Measurements from ENCODE around the gene NLGN1. TPM values are rescaled to one million over a fixed set of nuclear protein-coding genes. Genes with fewer than 3 reads are reported as not detected.

The NLGN1 gene
- polyA plus RNA-seq, 1 donor from 2014 or later: 2.7 TPM

- H3F3A ChIP-seq (ENCODE audit: insufficient read depth, low read length, poor library complexity, severe bottlenecking): no peaks in the 10 kb centered on the region
- H3K27ac ChIP-seq (ENCODE audit: low read length): no peak overlapping the region
- H3K9me3 ChIP-seq (ENCODE audit: low read length): no peaks in the 10 kb centered on the region
- H3K79me2 ChIP-seq (replicated peaks; ENCODE audit: insufficient read depth, low read length): no peaks in the 10 kb centered on the region
- TF ChIP-seq EZH2 (IDR thresholded peaks at IDR 0.05; ENCODE audit: borderline replicate concordance, insufficient read depth, low read length, poor library complexity, severe bottlenecking) (no peak), REST (IDR thresholded peaks at IDR 0.05; ENCODE audit: borderline replicate concordance) (no peak), MXI1 (conservative IDR thresholded peaks at IDR 0.05; ENCODE audit: poor library complexity, severe bottlenecking) (no peak), POLR2AphosphoS5 (IDR thresholded peaks at IDR 0.05) (no peak), CTCF (IDR thresholded peaks at IDR 0.05; ENCODE audit: poor library complexity, severe bottlenecking) (no peak), SMC3 (conservative IDR thresholded peaks at IDR 0.05; ENCODE audit: poor library complexity) (no peak), TAF1 (IDR thresholded peaks at IDR 0.05; ENCODE audit: low read depth) (no peak), EP300 (conservative IDR thresholded peaks at IDR 0.05; ENCODE audit: poor library complexity, severe bottlenecking) (no peak), RAD21 (conservative IDR thresholded peaks at IDR 0.05) (no peak)
- H3K4me2 ChIP-seq (ENCODE audit: low read length): no peak overlapping the region
- H3K27me3 ChIP-seq (ENCODE audit: insufficient read depth, low read depth, low read length): no peaks in the 10 kb centered on the region
- no peaks in the 10 kb centered on the region for H4K20me1 ChIP-seq (ENCODE audit: insufficient read depth)
- H3K9me2 ChIP-seq (ENCODE audit: insufficient read depth, low read length): no peaks in the 10 kb centered on the region
- no peaks in the 10 kb centered on the region for H3K36me3 ChIP-seq (ENCODE audit: insufficient read depth, low read length)
- H3K4me3 ChIP-seq (ENCODE audit: low read length): no peak overlapping the region
- no peak overlapping the region for H3K9ac ChIP-seq (ENCODE audit: low read length)
- H2AFZ ChIP-seq (ENCODE audit: low read depth, low read length): no peak overlapping the region
These were observed 692.0 kb downstream of the NLGN1 start for GRCh38 chr3:174089592-174089991.

GRCh38 chr3:174094669-174095068 lies 697.1 kb downstream of the NLGN1 start:
- no peaks in the 10 kb centered on the region for H3K27me3 ChIP-seq (ENCODE audit: insufficient read depth, low read depth, low read length)
- no peak for TF ChIP-seq RAD21 (conservative IDR thresholded peaks at IDR 0.05)
- TF ChIP-seq CTCF (IDR thresholded peaks at IDR 0.05; ENCODE audit: poor library complexity, severe bottlenecking): no peak
- TF ChIP-seq MXI1 (conservative IDR thresholded peaks at IDR 0.05; ENCODE audit: poor library complexity, severe bottlenecking): no peak
- TF ChIP-seq SMC3 (conservative IDR thresholded peaks at IDR 0.05; ENCODE audit: poor library complexity): no peak
- TF ChIP-seq EZH2 (IDR thresholded peaks at IDR 0.05; ENCODE audit: borderline replicate concordance, insufficient read depth, low read length, poor library complexity, severe bottlenecking): no peak
- TF ChIP-seq POLR2AphosphoS5 (IDR thresholded peaks at IDR 0.05): no peak
- no peak for TF ChIP-seq REST (IDR thresholded peaks at IDR 0.05; ENCODE audit: borderline replicate concordance)
- TF ChIP-seq EP300 (conservative IDR thresholded peaks at IDR 0.05; ENCODE audit: poor library complexity, severe bottlenecking): no peak
- no peak for TF ChIP-seq TAF1 (IDR thresholded peaks at IDR 0.05; ENCODE audit: low read depth)

More at GRCh38 chr3:174094669-174095068, 697.1 kb downstream of the NLGN1 start:
- Histone ChIP-seq H3K9me3 (ENCODE audit: low read length) (no peaks in the 10 kb centered on the region), H3K27ac (ENCODE audit: low read length) (no peak overlapping the region), H3K4me2 (ENCODE audit: low read length) (no peak overlapping the region), H3K9ac (ENCODE audit: low read length) (no peak overlapping the region), H3K36me3 (ENCODE audit: insufficient read depth, low read length) (no peaks in the 10 kb centered on the region), H2AFZ (ENCODE audit: low read depth, low read length) (no peak overlapping the region), H3K9me2 (ENCODE audit: insufficient read depth, low read length) (no peaks in the 10 kb centered on the region), H3K79me2 (replicated peaks; ENCODE audit: insufficient read depth, low read length) (no peaks in the 10 kb centered on the region), H3F3A (ENCODE audit: insufficient read depth, low read length, poor library complexity, severe bottlenecking) (no peaks in the 10 kb centered on the region), H3K4me3 (ENCODE audit: low read length) (no peak overlapping the region), H4K20me1 (ENCODE audit: insufficient read depth) (no peaks in the 10 kb centered on the region)

All from neural cell (in vitro differentiated cells).